ENCODE results near the gene COMMD6. TPM values are rescaled to one million over a fixed set of nuclear protein-coding genes. Genes with fewer than 3 reads are reported as not detected.

COMMD6 gene
- total RNA-seq, 5 donors from 2014 or later (not counting 1 experiment from before 2014, with no cell fraction given): 165 to 218 (median 191) TPM

GRCh38 chr13:75566658-75567057, 29.0 kb upstream of the COMMD6 start:
- Histone ChIP-seq H3K36me3 (ENCODE audit: control insufficient read depth in 2 of 2, extremely low read depth in 1 of 2, insufficient read depth in 1 of 2, low read length in 1 of 2) (peaks cover 0 to 33% of the 10 kb centered on the region in 2 donors), H3K4me3 (ENCODE audit: control insufficient read depth in 1 of 2, extremely low read depth in 1 of 2, low read length in 1 of 2) (no peak overlapping the region), H3K27ac (ENCODE audit: low read length) (no peak overlapping the region), H3K27me3 (replicated peaks in 1 of 2; ENCODE audit: control insufficient read depth in 2 of 2, extremely low read depth in 1 of 2, insufficient read depth in 2 of 2, low read length in 1 of 2) (no peaks in the 10 kb centered on the region), H3K9me3 (no peaks in the 10 kb centered on the region), H3K4me1 (ENCODE audit: control insufficient read depth in 1 of 2, extremely low read depth in 1 of 2, insufficient read depth in 2 of 2, low read length in 2 of 2) (no peaks in the 10 kb centered on the region)
- Mint-ChIP-seq H3K4me3 (no peak overlapping the region), H3K27ac (no peak overlapping the region), H3K9me3 (no peaks in the 10 kb centered on the region), H3K36me3 (peaks cover 42% of the 10 kb centered on the region), H3K4me1 (peaks cover 0 to 2% (median 0%) of the 10 kb centered on the region in 3 donors), H3K27me3 (no peaks in the 10 kb centered on the region)
- DNase-seq (no peak), ATAC-seq (replicated peaks in 1 of 4) (no peak)
- CTCF ChIA-PET: no interaction called here
- POLR2A ChIA-PET: no interaction called here

- Mint-ChIP-seq H3K4me3 (peak overlapping the region in 1 of 3 donors; percentile 34), H3K27me3 (no peaks in the 10 kb centered on the region), H3K9me3 (no peaks in the 10 kb centered on the region), H3K27ac (peak overlapping the region; percentile 56 to 83), H3K4me1 (peaks cover 46 to 53% (median 51%) of the 10 kb centered on the region in 3 donors), H3K36me3 (peaks cover 27% of the 10 kb centered on the region)
- ChIA-PET POLR2A (no interaction called here), CTCF (no interaction called here)
- Histone ChIP-seq H3K36me3 (ENCODE audit: control insufficient read depth in 2 of 2, extremely low read depth in 1 of 2, insufficient read depth in 1 of 2, low read length in 1 of 2) (peaks cover 3 to 22% of the 10 kb centered on the region in 2 donors), H3K27ac (ENCODE audit: low read length) (no peak overlapping the region), H3K9me3 (no peaks in the 10 kb centered on the region), H3K27me3 (replicated peaks in 1 of 2; ENCODE audit: control insufficient read depth in 2 of 2, extremely low read depth in 1 of 2, insufficient read depth in 2 of 2, low read length in 1 of 2) (no peaks in the 10 kb centered on the region), H3K4me1 (ENCODE audit: control insufficient read depth in 1 of 2, extremely low read depth in 1 of 2, insufficient read depth in 2 of 2, low read length in 2 of 2) (peaks cover 0 to 6% of the 10 kb centered on the region in 2 experiments), H3K4me3 (ENCODE audit: control insufficient read depth in 1 of 2, extremely low read depth in 1 of 2, low read length in 1 of 2) (no peak overlapping the region)
- ATAC-seq (replicated peaks in 1 of 4) (peak in 3 of 4 experiments; percentile 23 to 57 (median 30)), DNase-seq (no peak)
- no CpG with 5 or more reads among the region's 2 CpGs for WGBS (ENCODE audit: insufficient coverage)
Measured at GRCh38 chr13:75558145-75558840, 20.7 kb upstream of the COMMD6 start.

- CTCF ChIA-PET: no interaction called here
- Histone ChIP-seq H3K4me1 (ENCODE audit: control insufficient read depth in 1 of 2, extremely low read depth in 1 of 2, insufficient read depth in 2 of 2, low read length in 2 of 2) (peaks cover 0 to 11% of the 10 kb centered on the region in 2 experiments), H3K36me3 (ENCODE audit: control insufficient read depth in 2 of 2, extremely low read depth in 1 of 2, insufficient read depth in 1 of 2, low read length in 1 of 2) (peaks cover 3 to 19% of the 10 kb centered on the region in 2 donors), H3K4me3 (ENCODE audit: control insufficient read depth in 1 of 2, extremely low read depth in 1 of 2, low read length in 1 of 2) (no peak overlapping the region), H3K27me3 (replicated peaks in 1 of 2; ENCODE audit: control insufficient read depth in 2 of 2, extremely low read depth in 1 of 2, insufficient read depth in 2 of 2, low read length in 1 of 2) (no peaks in the 10 kb centered on the region), H3K9me3 (no peaks in the 10 kb centered on the region), H3K27ac (ENCODE audit: low read length) (no peak overlapping the region)
- Mint-ChIP-seq H3K36me3 (peaks cover 30% of the 10 kb centered on the region), H3K27me3 (no peaks in the 10 kb centered on the region), H3K9me3 (no peaks in the 10 kb centered on the region), H3K4me3 (no peak overlapping the region), H3K27ac (no peak overlapping the region), H3K4me1 (peaks cover 54 to 59% (median 55%) of the 10 kb centered on the region in 3 donors)
- ATAC-seq (replicated peaks in 1 of 4) (no peak), DNase-seq (no peak)
- POLR2A ChIA-PET: no interaction called here
- WGBS (ENCODE audit: insufficient coverage): 100% methylated on average over 1 of the region's 2 CpGs
Measured at GRCh38 chr13:75556961-75557360, 19.3 kb upstream of the COMMD6 start.

- peaks cover 27% of the 10 kb centered on the region for H3K36me3 Mint-ChIP-seq
- H3K4me1 Mint-ChIP-seq: peaks cover 64 to 68% (median 65%) of the 10 kb centered on the region in 3 donors
- H3K27me3 ChIP-seq (replicated peaks in 1 of 2; ENCODE audit: control insufficient read depth in 2 of 2, extremely low read depth in 1 of 2, insufficient read depth in 2 of 2, low read length in 1 of 2): no peaks in the 10 kb centered on the region
- H3K36me3 ChIP-seq (ENCODE audit: control insufficient read depth in 2 of 2, extremely low read depth in 1 of 2, insufficient read depth in 1 of 2, low read length in 1 of 2): peaks cover 3 to 17% of the 10 kb centered on the region in 2 donors
- no peak for DNase-seq
- ATAC-seq (replicated peaks in 1 of 4): no peak
- H3K27ac Mint-ChIP-seq: no peak overlapping the region
- no peaks in the 10 kb centered on the region for H3K27me3 Mint-ChIP-seq
- CTCF ChIA-PET: no interaction called here
- H3K4me3 Mint-ChIP-seq: no peak overlapping the region
- no CpG with 5 or more reads among the region's 1 CpG for WGBS (ENCODE audit: insufficient coverage)
- POLR2A ChIA-PET: interaction anchor here in 1 of 2 donors (0.6 kb wide), 1 partner anchor 949 kb away, joined by 8 read pairs; no protein-coding TSS in a partner anchor
- H3K27ac ChIP-seq (ENCODE audit: low read length): no peak overlapping the region
- H3K4me3 ChIP-seq (ENCODE audit: control insufficient read depth in 1 of 2, extremely low read depth in 1 of 2, low read length in 1 of 2): no peak overlapping the region
- H3K9me3 ChIP-seq: no peaks in the 10 kb centered on the region
- H3K9me3 Mint-ChIP-seq: no peaks in the 10 kb centered on the region
- H3K4me1 ChIP-seq (ENCODE audit: control insufficient read depth in 1 of 2, extremely low read depth in 1 of 2, insufficient read depth in 2 of 2, low read length in 2 of 2): peaks cover 4 to 16% of the 10 kb centered on the region in 2 experiments
Measured at GRCh38 chr13:75555836-75556235, 18.2 kb upstream of the COMMD6 start.

GRCh38 chr13:75554981-75555380, 17.3 kb upstream of the COMMD6 start:
- Histone ChIP-seq H3K27ac (ENCODE audit: low read length) (no peak overlapping the region), H3K4me1 (ENCODE audit: control insufficient read depth in 1 of 2, extremely low read depth in 1 of 2, insufficient read depth in 2 of 2, low read length in 2 of 2) (peaks cover 10 to 20% of the 10 kb centered on the region in 2 experiments), H3K9me3 (no peaks in the 10 kb centered on the region), H3K36me3 (ENCODE audit: control insufficient read depth in 2 of 2, extremely low read depth in 1 of 2, insufficient read depth in 1 of 2, low read length in 1 of 2) (peaks cover 3 to 14% of the 10 kb centered on the region in 2 donors), H3K27me3 (replicated peaks in 1 of 2; ENCODE audit: control insufficient read depth in 2 of 2, extremely low read depth in 1 of 2, insufficient read depth in 2 of 2, low read length in 1 of 2) (no peaks in the 10 kb centered on the region), H3K4me3 (ENCODE audit: control insufficient read depth in 1 of 2, extremely low read depth in 1 of 2, low read length in 1 of 2) (no peak overlapping the region)
- ChIA-PET CTCF (no interaction called here), POLR2A (no interaction called here)
- H3K27me3 Mint-ChIP-seq: no peaks in the 10 kb centered on the region
- no peaks in the 10 kb centered on the region for H3K9me3 Mint-ChIP-seq
- 96% methylated on average over 3 of the region's 3 CpGs for WGBS (ENCODE audit: insufficient coverage)
- peaks cover 69 to 73% (median 73%) of the 10 kb centered on the region in 3 donors for H3K4me1 Mint-ChIP-seq
- DNase-seq (no peak), ATAC-seq (replicated peaks in 1 of 4) (no peak)
- peaks cover 22% of the 10 kb centered on the region for H3K36me3 Mint-ChIP-seq
- no peak overlapping the region for H3K27ac Mint-ChIP-seq
- no peak overlapping the region for H3K4me3 Mint-ChIP-seq

- no peak for ATAC-seq (replicated peaks in 1 of 4)
- H3K27me3 Mint-ChIP-seq: no peaks in the 10 kb centered on the region
- WGBS (ENCODE audit: insufficient coverage): 100% methylated on average over 1 of the region's 1 CpG
Measured at GRCh38 chr13:75554464-75554863, 16.8 kb upstream of the COMMD6 start.

More at GRCh38 chr13:75554464-75554863, 16.8 kb upstream of the COMMD6 start:
- DNase-seq: no peak
- H3K27ac ChIP-seq (ENCODE audit: low read length): no peak overlapping the region
- no peaks in the 10 kb centered on the region for H3K27me3 ChIP-seq (replicated peaks in 1 of 2; ENCODE audit: control insufficient read depth in 2 of 2, extremely low read depth in 1 of 2, insufficient read depth in 2 of 2, low read length in 1 of 2)
- no peak overlapping the region for H3K4me3 ChIP-seq (ENCODE audit: control insufficient read depth in 1 of 2, extremely low read depth in 1 of 2, low read length in 1 of 2)
- Mint-ChIP-seq H3K4me3 (no peak overlapping the region), H3K9me3 (no peaks in the 10 kb centered on the region), H3K36me3 (peaks cover 22% of the 10 kb centered on the region), H3K27ac (no peak overlapping the region), H3K4me1 (peaks cover 68 to 71% (median 70%) of the 10 kb centered on the region in 3 donors)
- peaks cover 12 to 19% of the 10 kb centered on the region in 2 experiments for H3K4me1 ChIP-seq (ENCODE audit: control insufficient read depth in 1 of 2, extremely low read depth in 1 of 2, insufficient read depth in 2 of 2, low read length in 2 of 2)
- peaks cover 3 to 14% of the 10 kb centered on the region in 2 donors for H3K36me3 ChIP-seq (ENCODE audit: control insufficient read depth in 2 of 2, extremely low read depth in 1 of 2, insufficient read depth in 1 of 2, low read length in 1 of 2)
- CTCF ChIA-PET: no interaction called here
- no peaks in the 10 kb centered on the region for H3K9me3 ChIP-seq
- POLR2A ChIA-PET: no interaction called here
